ENCODE data around the gene TRIM44.

- TF ChIP-seq, protein P1, sequence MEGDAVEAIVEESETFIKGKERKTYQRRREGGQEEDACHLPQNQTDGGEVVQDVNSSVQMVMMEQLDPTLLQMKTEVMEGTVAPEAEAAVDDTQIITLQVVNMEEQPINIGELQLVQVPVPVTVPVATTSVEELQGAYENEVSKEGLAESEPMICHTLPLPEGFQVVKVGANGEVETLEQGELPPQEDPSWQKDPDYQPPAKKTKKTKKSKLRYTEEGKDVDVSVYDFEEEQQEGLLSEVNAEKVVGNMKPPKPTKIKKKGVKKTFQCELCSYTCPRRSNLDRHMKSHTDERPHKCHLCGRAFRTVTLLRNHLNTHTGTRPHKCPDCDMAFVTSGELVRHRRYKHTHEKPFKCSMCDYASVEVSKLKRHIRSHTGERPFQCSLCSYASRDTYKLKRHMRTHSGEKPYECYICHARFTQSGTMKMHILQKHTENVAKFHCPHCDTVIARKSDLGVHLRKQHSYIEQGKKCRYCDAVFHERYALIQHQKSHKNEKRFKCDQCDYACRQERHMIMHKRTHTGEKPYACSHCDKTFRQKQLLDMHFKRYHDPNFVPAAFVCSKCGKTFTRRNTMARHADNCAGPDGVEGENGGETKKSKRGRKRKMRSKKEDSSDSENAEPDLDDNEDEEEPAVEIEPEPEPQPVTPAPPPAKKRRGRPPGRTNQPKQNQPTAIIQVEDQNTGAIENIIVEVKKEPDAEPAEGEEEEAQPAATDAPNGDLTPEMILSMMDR (IDR thresholded peaks at IDR 0.05; ENCODE audit: low read depth, low read length) = no peak
- TF ChIP-seq POLR2A (IDR thresholded peaks at IDR 0.05; ENCODE audit: extremely low read depth, insufficient read length) (no peak), MYC (IDR thresholded peaks at IDR 0.05; ENCODE audit: low read depth, low read length) (no peak)
- TF ChIP-seq, protein P2, sequence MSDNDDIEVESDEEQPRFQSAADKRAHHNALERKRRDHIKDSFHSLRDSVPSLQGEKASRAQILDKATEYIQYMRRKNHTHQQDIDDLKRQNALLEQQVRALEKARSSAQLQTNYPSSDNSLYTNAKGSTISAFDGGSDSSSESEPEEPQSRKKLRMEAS (IDR thresholded peaks at IDR 0.05; ENCODE audit: low read depth, low read length) = no peak
Observed at GRCh38 chr11:35682230-35683173, 19.9 kb downstream of the TRIM44 start.
